ENCODE data around the gene MATN4. TPM values are rescaled to one million over a fixed set of nuclear protein-coding genes. Genes with fewer than 3 reads are reported as not detected.

Gene MATN4
- total RNA-seq, 6 experiments from 2014 or later = not detected

GRCh38 chr20:45320948-45321595 lies 13.0 kb upstream of the MATN4 start:
- Mint-ChIP-seq H3K9me3 (no peaks in the 10 kb centered on the region), H3K36me3 (ENCODE audit: low read depth) (no peaks in the 10 kb centered on the region; the same call in 1 of the 2 replicates), H3K4me3 (no peak overlapping the region), H3K27me3 (ENCODE audit: insufficient read depth) (peaks cover 16% of the 10 kb centered on the region), H3K4me1 (ENCODE audit: low read depth) (peaks cover 6% of the 10 kb centered on the region; the same call in 1 of the 2 replicates), H3K27ac (no peak overlapping the region)
- TF ChIP-seq, protein P1, sequence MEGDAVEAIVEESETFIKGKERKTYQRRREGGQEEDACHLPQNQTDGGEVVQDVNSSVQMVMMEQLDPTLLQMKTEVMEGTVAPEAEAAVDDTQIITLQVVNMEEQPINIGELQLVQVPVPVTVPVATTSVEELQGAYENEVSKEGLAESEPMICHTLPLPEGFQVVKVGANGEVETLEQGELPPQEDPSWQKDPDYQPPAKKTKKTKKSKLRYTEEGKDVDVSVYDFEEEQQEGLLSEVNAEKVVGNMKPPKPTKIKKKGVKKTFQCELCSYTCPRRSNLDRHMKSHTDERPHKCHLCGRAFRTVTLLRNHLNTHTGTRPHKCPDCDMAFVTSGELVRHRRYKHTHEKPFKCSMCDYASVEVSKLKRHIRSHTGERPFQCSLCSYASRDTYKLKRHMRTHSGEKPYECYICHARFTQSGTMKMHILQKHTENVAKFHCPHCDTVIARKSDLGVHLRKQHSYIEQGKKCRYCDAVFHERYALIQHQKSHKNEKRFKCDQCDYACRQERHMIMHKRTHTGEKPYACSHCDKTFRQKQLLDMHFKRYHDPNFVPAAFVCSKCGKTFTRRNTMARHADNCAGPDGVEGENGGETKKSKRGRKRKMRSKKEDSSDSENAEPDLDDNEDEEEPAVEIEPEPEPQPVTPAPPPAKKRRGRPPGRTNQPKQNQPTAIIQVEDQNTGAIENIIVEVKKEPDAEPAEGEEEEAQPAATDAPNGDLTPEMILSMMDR (IDR thresholded peaks at IDR 0.05) = no peak
- no peak for DNase-seq

- TF ChIP-seq, protein P1 (IDR thresholded peaks at IDR 0.05) = no peak
- no peak overlapping the region for H3K27ac Mint-ChIP-seq
- no peaks in the 10 kb centered on the region for H3K36me3 Mint-ChIP-seq (ENCODE audit: low read depth)
- H3K27me3 Mint-ChIP-seq (ENCODE audit: insufficient read depth) = peaks cover 21% of the 10 kb centered on the region
- H3K4me1 Mint-ChIP-seq (ENCODE audit: low read depth) = peaks cover 6% of the 10 kb centered on the region
- H3K4me3 Mint-ChIP-seq = no peak overlapping the region
- DNase-seq = no peak
- no peaks in the 10 kb centered on the region for H3K9me3 Mint-ChIP-seq
These were observed 10.8 kb upstream of the MATN4 start for GRCh38 chr20:45318948-45319347.

- H3K27me3 Mint-ChIP-seq (ENCODE audit: insufficient read depth) = peaks cover 21% of the 10 kb centered on the region
- TF ChIP-seq, protein P1 (IDR thresholded peaks at IDR 0.05) = no peak
- no peak for DNase-seq
- peaks cover 6% of the 10 kb centered on the region for H3K4me1 Mint-ChIP-seq (ENCODE audit: low read depth)
- H3K27ac Mint-ChIP-seq = no peak overlapping the region
- no peaks in the 10 kb centered on the region for H3K36me3 Mint-ChIP-seq (ENCODE audit: low read depth)
- H3K4me3 Mint-ChIP-seq = no peak overlapping the region
- no peaks in the 10 kb centered on the region for H3K9me3 Mint-ChIP-seq
These were observed 10.4 kb upstream of the MATN4 start for GRCh38 chr20:45318386-45318939.

GRCh38 chr20:45317826-45318225 lies 9.7 kb upstream of the MATN4 start:
- H3K4me1 Mint-ChIP-seq (ENCODE audit: low read depth) = peaks cover 6% of the 10 kb centered on the region

DNA sequence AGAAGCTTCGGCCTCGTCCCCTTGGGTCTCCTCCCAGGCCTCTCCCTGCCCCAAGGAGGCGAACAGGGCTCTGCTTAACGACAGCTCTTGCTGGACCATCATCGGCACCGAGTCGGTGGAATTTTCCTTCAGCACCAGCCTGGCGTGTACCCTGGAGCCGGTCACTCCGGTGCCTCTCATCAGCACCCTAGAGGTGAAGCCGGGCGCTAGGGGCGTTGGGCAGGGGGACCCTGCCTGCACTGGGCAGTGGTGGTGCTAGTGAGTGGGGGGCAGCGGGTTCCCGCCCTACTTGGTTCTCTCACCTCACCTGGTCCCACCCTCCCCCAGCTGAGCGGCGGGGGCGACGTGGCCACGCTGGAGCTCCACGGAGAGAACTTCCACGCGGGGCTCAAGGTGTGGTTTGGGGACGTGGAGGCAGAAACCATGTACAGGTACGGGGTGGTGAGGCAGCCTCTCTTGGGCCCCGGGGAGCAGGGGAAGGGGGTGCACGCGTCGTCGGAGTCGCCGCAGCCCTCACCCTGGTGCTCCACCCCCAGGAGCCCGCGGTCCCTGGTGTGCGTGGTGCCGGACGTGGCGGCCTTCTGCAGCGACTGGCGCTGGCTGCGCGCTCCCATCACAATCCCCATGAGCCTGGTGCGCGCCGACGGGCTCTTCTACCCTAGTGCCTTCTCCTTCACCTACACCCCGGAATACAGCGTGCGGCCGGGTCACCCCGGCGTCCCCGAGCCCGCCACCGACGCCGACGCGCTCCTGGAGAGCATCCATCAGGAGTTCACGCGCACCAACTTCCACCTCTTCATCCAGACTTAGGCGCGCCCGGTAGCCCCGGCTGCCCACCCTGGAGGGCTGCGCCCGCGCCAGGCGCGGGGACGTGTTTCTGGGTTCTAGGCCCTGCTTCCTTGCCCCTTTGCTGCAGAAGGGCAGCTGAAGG lies 8.3 kb upstream of the MATN4 start:
- Mint-ChIP-seq H3K27ac (no peak overlapping the region), H3K9me3 (no peaks in the 10 kb centered on the region), H3K4me1 (ENCODE audit: low read depth) (peaks cover 7% of the 10 kb centered on the region), H3K36me3 (ENCODE audit: low read depth) (no peaks in the 10 kb centered on the region), H3K27me3 (ENCODE audit: insufficient read depth) (peaks cover 23% of the 10 kb centered on the region), H3K4me3 (no peak overlapping the region)
- TF ChIP-seq, protein P1 (IDR thresholded peaks at IDR 0.05) = no peak
- no peak for DNase-seq

More at GRCh38 chr20:45317826-45318225, 9.7 kb upstream of the MATN4 start:
- Mint-ChIP-seq H3K27me3 (ENCODE audit: insufficient read depth) (peaks cover 21% of the 10 kb centered on the region), H3K4me3 (no peak overlapping the region), H3K27ac (no peak overlapping the region), H3K9me3 (no peaks in the 10 kb centered on the region), H3K36me3 (ENCODE audit: low read depth) (no peaks in the 10 kb centered on the region)
- DNase-seq = no peak
- TF ChIP-seq, protein P1 (IDR thresholded peaks at IDR 0.05) = no peak

All from HFFc6 (cell line).